ENCODE results near the gene NXT1.
A peak's percentile ranks its signal among the peaks of the same experiment; 100 is the strongest.

Gene NXT1

GRCh38 chr20:23326774-23327173 lies 23.8 kb upstream of the NXT1 start:
- no peak overlapping the region for H3K4me3 ChIP-seq
- no peaks in the 10 kb centered on the region for H3K27me3 ChIP-seq
- H3K9ac ChIP-seq, result no peak overlapping the region
- peaks cover 27% of the 10 kb centered on the region for H3K4me1 ChIP-seq
- TF ChIP-seq Cebpa-rat (IDR thresholded peaks at IDR 0.05), result no peak
- peak overlapping the region; percentile 58 for H3K4me2 ChIP-seq
- peaks cover 11% of the 10 kb centered on the region for H3K9me3 ChIP-seq
- H3K27ac ChIP-seq, result no peak overlapping the region
- H3K36me3 ChIP-seq, result no peaks in the 10 kb centered on the region
- H4K20me1 ChIP-seq, result no peaks in the 10 kb centered on the region

GRCh38 chr20:23327617-23328333 lies 22.8 kb upstream of the NXT1 start:
- no peak overlapping the region for H3K4me2 ChIP-seq
- H3K4me3 ChIP-seq, result no peak overlapping the region
- H3K4me1 ChIP-seq, result peaks cover 37% of the 10 kb centered on the region
- H3K9me3 ChIP-seq, result peaks cover 11% of the 10 kb centered on the region
- no peak overlapping the region for H3K9ac ChIP-seq
- no peaks in the 10 kb centered on the region for H3K36me3 ChIP-seq
- no peak for TF ChIP-seq Cebpa-rat (IDR thresholded peaks at IDR 0.05)
- H3K27ac ChIP-seq, result no peak overlapping the region
- H3K27me3 ChIP-seq, result no peaks in the 10 kb centered on the region
- H4K20me1 ChIP-seq, result no peaks in the 10 kb centered on the region

- no peaks in the 10 kb centered on the region for H3K36me3 ChIP-seq
- no peak overlapping the region for H3K9ac ChIP-seq
- TF ChIP-seq Cebpa-rat (IDR thresholded peaks at IDR 0.05), result no peak
- H3K27me3 ChIP-seq, result no peaks in the 10 kb centered on the region
- peaks cover 11% of the 10 kb centered on the region for H3K9me3 ChIP-seq
- no peak overlapping the region for H3K4me3 ChIP-seq
- H3K4me2 ChIP-seq, result peak overlapping the region; percentile 78
- H4K20me1 ChIP-seq, result no peaks in the 10 kb centered on the region
- H3K27ac ChIP-seq, result peak overlapping the region; percentile 54
- H3K4me1 ChIP-seq, result peaks cover 55% of the 10 kb centered on the region
These were observed 18.9 kb upstream of the NXT1 start for GRCh38 chr20:23331450-23332350.

- H3K27me3 ChIP-seq, result no peaks in the 10 kb centered on the region
- peaks cover 49% of the 10 kb centered on the region for H3K4me1 ChIP-seq
- H3K9ac ChIP-seq, result no peak overlapping the region
- no peak for TF ChIP-seq Cebpa-rat (IDR thresholded peaks at IDR 0.05)
- peaks cover 11% of the 10 kb centered on the region for H3K9me3 ChIP-seq
- no peaks in the 10 kb centered on the region for H3K36me3 ChIP-seq
- no peak overlapping the region for H3K27ac ChIP-seq
- no peak overlapping the region for H3K4me3 ChIP-seq
- no peaks in the 10 kb centered on the region for H4K20me1 ChIP-seq
- H3K4me2 ChIP-seq, result peak overlapping the region; percentile 78
These were observed 18.1 kb upstream of the NXT1 start for GRCh38 chr20:23332467-23332866.

- H3K4me3 ChIP-seq, result no peak overlapping the region
- H3K27ac ChIP-seq, result peak overlapping the region; percentile 56
- H3K9me3 ChIP-seq, result peaks cover 9% of the 10 kb centered on the region
- no peaks in the 10 kb centered on the region for H4K20me1 ChIP-seq
- no peak overlapping the region for H3K9ac ChIP-seq
- H3K4me2 ChIP-seq, result peak overlapping the region; percentile 78
- TF ChIP-seq Cebpa-rat (IDR thresholded peaks at IDR 0.05), result no peak
- H3K27me3 ChIP-seq, result no peaks in the 10 kb centered on the region
- peaks cover 49% of the 10 kb centered on the region for H3K4me1 ChIP-seq
- H3K36me3 ChIP-seq, result no peaks in the 10 kb centered on the region
These were observed 16.5 kb upstream of the NXT1 start for GRCh38 chr20:23334111-23334510.

- H3K4me1 ChIP-seq, result peaks cover 49% of the 10 kb centered on the region
- TF ChIP-seq Cebpa-rat (IDR thresholded peaks at IDR 0.05), result no peak
These were observed 15.1 kb upstream of the NXT1 start for GRCh38 chr20:23335521-23335920.

GRCh38 chr20:23336476-23336875 lies 14.1 kb upstream of the NXT1 start:
- H3K4me3 ChIP-seq, result no peak overlapping the region
- no peaks in the 10 kb centered on the region for H3K27me3 ChIP-seq
- no peak for TF ChIP-seq Cebpa-rat (IDR thresholded peaks at IDR 0.05)
- H3K9me3 ChIP-seq, result no peaks in the 10 kb centered on the region
- no peak overlapping the region for H3K9ac ChIP-seq
- no peaks in the 10 kb centered on the region for H3K36me3 ChIP-seq
- peaks cover 41% of the 10 kb centered on the region for H3K4me1 ChIP-seq
- H3K27ac ChIP-seq, result no peak overlapping the region
- no peak overlapping the region for H3K4me2 ChIP-seq
- no peaks in the 10 kb centered on the region for H4K20me1 ChIP-seq

More at GRCh38 chr20:23335521-23335920, 15.1 kb upstream of the NXT1 start:
- Histone ChIP-seq H4K20me1 (no peaks in the 10 kb centered on the region), H3K27me3 (no peaks in the 10 kb centered on the region), H3K4me3 (no peak overlapping the region), H3K9ac (no peak overlapping the region), H3K4me2 (peak overlapping the region; percentile 78; the same call in 1 of the 2 replicates), H3K36me3 (no peaks in the 10 kb centered on the region), H3K9me3 (no peaks in the 10 kb centered on the region), H3K27ac (no peak overlapping the region)

- no peaks in the 10 kb centered on the region for H3K36me3 ChIP-seq
- no peak for TF ChIP-seq Cebpa-rat (IDR thresholded peaks at IDR 0.05)
These were observed 13.3 kb upstream of the NXT1 start for GRCh38 chr20:23337312-23337711.

GRCh38 chr20:23339986-23340385 lies 10.6 kb upstream of the NXT1 start:
- Histone ChIP-seq H3K4me1 (peaks cover 15% of the 10 kb centered on the region), H3K27ac (no peak overlapping the region), H3K9ac (no peak overlapping the region), H3K4me2 (no peak overlapping the region), H3K9me3 (peaks cover 4% of the 10 kb centered on the region; the same call in 1 of the 2 replicates), H4K20me1 (no peaks in the 10 kb centered on the region), H3K36me3 (no peaks in the 10 kb centered on the region), H3K4me3 (no peak overlapping the region), H3K27me3 (no peaks in the 10 kb centered on the region)
- TF ChIP-seq Cebpa-rat (IDR thresholded peaks at IDR 0.05), result no peak

More at GRCh38 chr20:23337312-23337711, 13.3 kb upstream of the NXT1 start:
- H3K27ac ChIP-seq, result no peak overlapping the region
- no peak overlapping the region for H3K4me3 ChIP-seq
- no peaks in the 10 kb centered on the region for H4K20me1 ChIP-seq
- H3K9ac ChIP-seq, result no peak overlapping the region
- H3K4me1 ChIP-seq, result peaks cover 39% of the 10 kb centered on the region
- H3K27me3 ChIP-seq, result no peaks in the 10 kb centered on the region
- no peak overlapping the region for H3K4me2 ChIP-seq
- H3K9me3 ChIP-seq, result no peaks in the 10 kb centered on the region

GRCh38 chr20:23340524-23340923 lies 10.1 kb upstream of the NXT1 start:
- no peak overlapping the region for H3K27ac ChIP-seq
- no peaks in the 10 kb centered on the region for H4K20me1 ChIP-seq
- H3K36me3 ChIP-seq, result no peaks in the 10 kb centered on the region
- H3K4me1 ChIP-seq, result peaks cover 9% of the 10 kb centered on the region; the same call in 1 of the 2 replicates
- no peak overlapping the region for H3K4me3 ChIP-seq
- TF ChIP-seq Cebpa-rat (IDR thresholded peaks at IDR 0.05), result no peak
- H3K9me3 ChIP-seq, result peaks cover 4% of the 10 kb centered on the region; the same call in 1 of the 2 replicates
- H3K9ac ChIP-seq, result no peak overlapping the region
- H3K27me3 ChIP-seq, result no peaks in the 10 kb centered on the region
- H3K4me2 ChIP-seq, result no peak overlapping the region
